Neural cell (in vitro differentiated cells): ENCODE results near the gene ZNF407. TPM values are rescaled to one million over a fixed set of nuclear protein-coding genes. Genes with fewer than 3 reads are reported as not detected.

Source experiments
- H2AFZ ChIP-seq: fragments of 200-600, 300-800 bp; sonication (generic), shearing (Covaris generic); 2 replicates; pipeline ENCODE4 v1.6.0; 2014; ENCODE audit warnings: low read depth, mild to moderate bottlenecking, antibody characterized with exemption, low read length, moderate library complexity
- H3F3A ChIP-seq: fragments of 200-600 bp; shearing (Covaris generic); 2 replicates; pipeline ENCODE4 v1.6.1; 2016; ENCODE audit warnings: mild to moderate bottlenecking, moderate library complexity, mixed read lengths, antibody characterized with exemption, low read length; ENCODE audit not compliant: insufficient read depth, poor library complexity, severe bottlenecking
- H3K27ac ChIP-seq: fragments of 200-600, 300-800 bp; sonication (generic), shearing (Covaris generic); 2 replicates; pipeline ENCODE4 v1.5.1; 2014; ENCODE audit warnings: mild to moderate bottlenecking, low read length, moderate library complexity
- H3K27me3 ChIP-seq: fragments of 300-800, 200-600 bp; sonication (generic), shearing (Covaris generic); 2 replicates; pipeline ENCODE4 v1.6.0; 2014; ENCODE audit warnings: mild to moderate bottlenecking, low read depth, low read length, moderate library complexity; ENCODE audit not compliant: insufficient read depth
- H3K36me3 ChIP-seq: fragments of 300-800, 200-600 bp; sonication (generic), shearing (Covaris generic); 2 replicates; pipeline ENCODE4 v1.5.1; 2014; ENCODE audit warnings: mild to moderate bottlenecking, antibody characterized with exemption, low read length, moderate library complexity; ENCODE audit not compliant: insufficient read depth
- H3K4me2 ChIP-seq: fragments of 300-800, 200-600 bp; sonication (generic), shearing (Covaris generic); 2 replicates; pipeline ENCODE4 v1.6.0; 2014; ENCODE audit warnings: mild to moderate bottlenecking, low read length
- H3K4me3 ChIP-seq: fragments of 300-800, 200-600 bp; sonication (generic), shearing (Covaris generic); 2 replicates; pipeline ENCODE4 v1.5.1; 2014; ENCODE audit warnings: mild to moderate bottlenecking, low read length, moderate library complexity
- H3K79me2 ChIP-seq: fragments of 200-600 bp; shearing (Covaris generic); replicated peaks from 2 replicates; pipeline ENCODE4 v1.6.0; 2014; ENCODE audit warnings: mild to moderate bottlenecking, low read length, moderate library complexity; ENCODE audit not compliant: insufficient read depth
- H3K9ac ChIP-seq: fragments of 300-800, 200-600 bp; sonication (generic), shearing (Covaris generic); 2 replicates; pipeline ENCODE4 v1.6.1; 2016; ENCODE audit warnings: mild to moderate bottlenecking, low read length, mixed read lengths
- H3K9me2 ChIP-seq: fragments of 200-600 bp; shearing (Covaris generic); 2 replicates; pipeline ENCODE4 v1.6.1; 2016; ENCODE audit warnings: mild to moderate bottlenecking, low read length, mixed read lengths; ENCODE audit not compliant: insufficient read depth
- H3K9me3 ChIP-seq: fragments of 200-600, 300-800 bp; sonication (generic), shearing (Covaris generic); 2 replicates; pipeline ENCODE4 v1.6.1; 2016; ENCODE audit warnings: mild to moderate bottlenecking, mixed run types, low read length, moderate library complexity, mixed read lengths
- H4K20me1 ChIP-seq: fragments of 200-600 bp; shearing (Covaris generic); 2 replicates; pipeline ENCODE4 v1.6.1; 2016; ENCODE audit warnings: mild to moderate bottlenecking, mixed run types; ENCODE audit not compliant: insufficient read depth
- CTCF ChIP-seq: fragments of 450-650 bp; IDR thresholded peaks from 2 replicates; pipeline ENCODE4 v1.5.1; 2014; ENCODE audit warnings: antibody characterized with exemption, mild to moderate bottlenecking, moderate library complexity; ENCODE audit not compliant: poor library complexity, severe bottlenecking
- EP300 ChIP-seq: fragments of 450-650 bp; conservative IDR thresholded peaks from 2 replicates; pipeline ENCODE4 v1.6.1; 2014; ENCODE audit warnings: antibody characterized with exemption, mild to moderate bottlenecking, moderate library complexity; ENCODE audit not compliant: poor library complexity, severe bottlenecking
- MXI1 ChIP-seq: fragments of 450-650 bp; conservative IDR thresholded peaks from 2 replicates; pipeline ENCODE4 v1.6.1; 2014; ENCODE audit warnings: antibody characterized with exemption, mild to moderate bottlenecking; ENCODE audit not compliant: poor library complexity, severe bottlenecking
- RAD21 ChIP-seq: fragments of 450-650 bp; conservative IDR thresholded peaks from 2 replicates; pipeline ENCODE4 v1.6.1; 2014; ENCODE audit warnings: antibody characterized with exemption, mild to moderate bottlenecking, moderate library complexity
- REST ChIP-seq: IDR thresholded peaks from 2 replicates; pipeline ENCODE4 v1.6.1; 2012; ENCODE audit warnings: borderline replicate concordance
- TAF1 ChIP-seq: IDR thresholded peaks from 2 replicates; pipeline ENCODE4 v1.6.1; 2012; ENCODE audit warnings: low read depth
- polyA plus RNA-seq: library from polyadenylated mRNA; depleted of rRNA; stranded (reverse); fragments of >200 nt; gene quantifications from 2 replicates; pipeline ENCODE4 v1.2.3, GENCODE V29; 2014

Gene ZNF407
- polyA plus RNA-seq, 1 donor from 2014 or later = 2.9 TPM

- Histone ChIP-seq H3K27ac (no peak overlapping the region), H3K4me2 (no peak overlapping the region), H3K79me2 (no peaks in the 10 kb centered on the region), H3K9ac (no peak overlapping the region), H3K9me2 (no peaks in the 10 kb centered on the region), H2AFZ (no peak overlapping the region), H4K20me1 (no peaks in the 10 kb centered on the region), H3K4me3 (no peak overlapping the region), H3K9me3 (no peaks in the 10 kb centered on the region), H3F3A (no peaks in the 10 kb centered on the region), H3K36me3 (no peaks in the 10 kb centered on the region), H3K27me3 (no peaks in the 10 kb centered on the region)
- TF ChIP-seq CTCF (no peak), MXI1 (no peak)
These were observed 320.7 kb downstream of the ZNF407 start for GRCh38 chr18:74918276-74918790.

GRCh38 chr18:74921057-74921820 lies 323.6 kb downstream of the ZNF407 start:
- no peaks in the 10 kb centered on the region for H3K9me2 ChIP-seq
- H3K79me2 ChIP-seq = no peaks in the 10 kb centered on the region
- H3K36me3 ChIP-seq = no peaks in the 10 kb centered on the region
- no peaks in the 10 kb centered on the region for H3K27me3 ChIP-seq
- no peak overlapping the region for H3K9ac ChIP-seq
- no peak overlapping the region for H3K27ac ChIP-seq
- no peaks in the 10 kb centered on the region for H3F3A ChIP-seq
- H3K9me3 ChIP-seq = no peaks in the 10 kb centered on the region
- no peak overlapping the region for H3K4me3 ChIP-seq
- H3K4me2 ChIP-seq = no peak overlapping the region
- no peak overlapping the region for H2AFZ ChIP-seq
- no peaks in the 10 kb centered on the region for H4K20me1 ChIP-seq
- TF ChIP-seq RAD21 = no peak
- no peak for TF ChIP-seq EP300
- no peak for TF ChIP-seq REST
- no peak for TF ChIP-seq TAF1
- TF ChIP-seq CTCF = no peak
